Upper lobe of right lung (tissue), 1 donor: ENCODE results near the gene SLC4A3. TPM values are rescaled to one million over a fixed set of nuclear protein-coding genes. Genes with fewer than 3 reads are reported as not detected.

Experiments
- ATAC-seq: fragments of 200-7000 bp; cut with Tn5 transposase; one replicate; pipeline ENCODE4 v1.9.1; 2020; ENCODE audit warnings: mild to moderate bottlenecking, moderate library complexity
- DNase-seq: peaks from one replicate; pipeline ENCODE4 v3.0.0-alpha.2; 2020
- H3K27ac ChIP-seq: fragments of 200-600 bp; one replicate; pipeline ENCODE4 v1.8.0; 2022
- H3K27me3 ChIP-seq: fragments of 200-600 bp; one replicate; pipeline ENCODE4 v1.8.0; 2022; ENCODE audit warnings: mild to moderate bottlenecking
- H3K36me3 ChIP-seq: fragments of 200-600 bp; one replicate; pipeline ENCODE4 v1.8.0; 2022
- H3K4me1 ChIP-seq: fragments of 200-600 bp; one replicate; pipeline ENCODE4 v1.8.0; 2022
- H3K4me3 ChIP-seq: fragments of 200-600 bp; one replicate; pipeline ENCODE4 v1.8.0; 2022; ENCODE audit warnings: mild to moderate bottlenecking
- H3K9me3 ChIP-seq: fragments of 200-600 bp; one replicate; pipeline ENCODE4 v1.8.0; 2022
- CTCF ChIP-seq: fragments of 200-600 bp; IDR thresholded peaks from one replicate; pipeline ENCODE4 v1.8.0; 2022; ENCODE audit warnings: antibody characterized with exemption
- intact Hi-C: fragments of 100-400 bp; cut with DNase I; formaldehyde crosslinking; loops from one replicate; pipeline ENCODE4 v1.11.0; 2022
- total RNA-seq: library from RNA; stranded (reverse); fragmentation: NEBNext Ultra II Directional; extraction: Animal tissue kit (Norgen Biotek cat#: 25700); gene quantifications from one replicate; pipeline ENCODE4 v1.2.1, GENCODE V29; 2021
- donor health status: DM: no; HTN: yes; CAD: no; lungs with severe emphysema.

The SLC4A3 gene
- total RNA-seq, 1 donor from 2014 or later = 2.9 TPM

GRCh38 chr2:219664944-219665343 is 37.5 kb downstream of the SLC4A3 start:
- H3K4me1 ChIP-seq = no peaks in the 10 kb centered on the region
- TF ChIP-seq CTCF = no peak
- H3K9me3 ChIP-seq = no peaks in the 10 kb centered on the region
- no peaks in the 10 kb centered on the region for H3K27me3 ChIP-seq
- intact Hi-C loops = no loop called here
- DNase-seq = no peak
- no peaks in the 10 kb centered on the region for H3K36me3 ChIP-seq
- no peak for ATAC-seq
- H3K4me3 ChIP-seq = no peak overlapping the region
- no peak overlapping the region for H3K27ac ChIP-seq

DNA sequence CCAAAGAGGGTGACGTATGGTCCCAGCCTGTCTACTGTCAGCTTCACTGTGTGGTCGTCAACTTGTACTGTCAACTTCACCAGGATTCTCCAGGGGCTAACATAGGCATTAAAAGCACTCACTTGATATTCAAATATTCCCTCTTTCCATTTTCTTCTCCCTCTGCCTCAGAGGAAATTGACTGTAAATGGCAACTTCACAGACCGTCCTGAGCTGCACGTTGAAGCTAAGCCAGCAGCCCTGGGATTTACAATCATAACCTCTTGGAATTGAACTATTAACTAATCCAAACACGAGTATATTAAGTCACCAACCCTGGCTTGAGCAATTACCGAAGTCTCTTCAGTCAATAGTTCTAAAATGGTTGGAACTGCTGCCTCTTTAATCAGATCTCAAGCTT is 38.5 kb downstream of the SLC4A3 start:
- intact Hi-C loops = no loop called here
- ATAC-seq (no peak), DNase-seq (no peak)
- Histone ChIP-seq H3K4me1 (no peaks in the 10 kb centered on the region), H3K27me3 (no peaks in the 10 kb centered on the region), H3K27ac (no peak overlapping the region), H3K4me3 (no peak overlapping the region), H3K9me3 (no peaks in the 10 kb centered on the region), H3K36me3 (no peaks in the 10 kb centered on the region)
- no peak for TF ChIP-seq CTCF

GRCh38 chr2:219668316-219668715 is 40.9 kb downstream of the SLC4A3 start:
- DNase-seq (no peak), ATAC-seq (no peak)
- H3K27ac ChIP-seq = no peak overlapping the region
- no peaks in the 10 kb centered on the region for H3K27me3 ChIP-seq
- no peaks in the 10 kb centered on the region for H3K36me3 ChIP-seq
- TF ChIP-seq CTCF = no peak
- H3K4me1 ChIP-seq = no peaks in the 10 kb centered on the region
- H3K9me3 ChIP-seq = no peaks in the 10 kb centered on the region
- intact Hi-C loops = no loop called here
- H3K4me3 ChIP-seq = no peak overlapping the region

DNA sequence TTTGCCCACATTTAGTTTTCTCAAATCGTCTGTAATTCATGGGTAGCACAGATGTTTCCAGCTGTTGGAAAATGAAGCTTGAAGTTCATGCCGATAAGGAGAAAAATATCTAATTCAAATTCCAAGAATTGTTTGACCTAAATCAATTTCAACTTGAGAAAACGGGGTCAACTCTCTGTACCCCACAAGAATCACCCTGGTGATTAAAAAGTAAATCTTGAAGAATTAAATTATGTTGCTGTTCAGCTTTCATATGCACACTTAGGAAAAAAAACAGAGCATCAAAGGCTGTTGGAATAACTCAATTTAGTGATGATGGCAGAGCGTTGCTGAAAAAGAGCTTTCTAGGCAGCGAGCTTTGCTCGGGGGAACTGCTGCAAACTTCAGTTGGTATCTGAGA is 43.0 kb downstream of the SLC4A3 start:
- no peak for DNase-seq
- TF ChIP-seq CTCF = no peak
- H3K27ac ChIP-seq = no peak overlapping the region
- ATAC-seq = no peak
- no peaks in the 10 kb centered on the region for H3K4me1 ChIP-seq
- peaks cover 4% of the 10 kb centered on the region for H3K27me3 ChIP-seq
- H3K36me3 ChIP-seq = no peaks in the 10 kb centered on the region
- H3K4me3 ChIP-seq = no peak overlapping the region
- no peaks in the 10 kb centered on the region for H3K9me3 ChIP-seq
- intact Hi-C loops = no loop called here

GRCh38 chr2:219671279-219671678 is 43.8 kb downstream of the SLC4A3 start:
- no peak overlapping the region for H3K27ac ChIP-seq
- no peak for DNase-seq
- intact Hi-C loops = no loop called here
- peaks cover 10% of the 10 kb centered on the region for H3K27me3 ChIP-seq
- TF ChIP-seq CTCF = no peak
- no peaks in the 10 kb centered on the region for H3K4me1 ChIP-seq
- no peaks in the 10 kb centered on the region for H3K9me3 ChIP-seq
- H3K4me3 ChIP-seq = no peak overlapping the region
- no peaks in the 10 kb centered on the region for H3K36me3 ChIP-seq
- no peak for ATAC-seq

DNA sequence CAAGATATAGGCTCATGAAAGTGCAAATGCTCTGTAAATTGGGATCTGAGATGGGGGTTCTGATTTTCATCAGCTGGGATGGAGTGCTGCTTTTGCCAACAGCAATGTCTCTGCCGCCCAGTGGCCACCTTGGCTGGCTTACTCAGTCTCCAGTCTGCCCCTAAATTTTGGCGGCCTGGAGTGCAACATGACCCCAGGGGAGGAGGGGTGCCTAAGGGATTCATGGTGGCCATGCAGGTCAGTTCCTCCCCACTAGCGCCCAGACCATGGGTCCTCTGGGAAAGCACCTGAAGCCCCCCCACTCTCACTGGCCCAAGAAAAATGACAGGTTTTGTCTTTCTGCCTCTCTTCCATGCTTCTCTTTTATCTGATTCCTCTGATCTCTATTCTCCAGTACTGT is 45.0 kb downstream of the SLC4A3 start:
- TF ChIP-seq CTCF = no peak
- Histone ChIP-seq H3K9me3 (no peaks in the 10 kb centered on the region), H3K27me3 (peaks cover 10% of the 10 kb centered on the region), H3K4me3 (no peak overlapping the region), H3K4me1 (no peaks in the 10 kb centered on the region), H3K27ac (no peak overlapping the region), H3K36me3 (no peaks in the 10 kb centered on the region)
- no peak for DNase-seq
- intact Hi-C loops = no loop called here
- no peak for ATAC-seq
